HepG2 (cell line): ENCODE results near the gene HTRA3. TPM values are rescaled to one million over a fixed set of nuclear protein-coding genes. Genes with fewer than 3 reads are reported as not detected.

Source experiments
- ATAC-seq: fragments of 200-7000 bp; cut with Tn5 transposase; 3 replicates; pipeline ENCODE4 v1.9.1; 2020; ENCODE audit warnings: mild to moderate bottlenecking, moderate library complexity
- BruUV-seq: library from RNA; stranded (reverse); fragments of 400-500 nt; replicated peaks from 2 replicates; lab custom pipeline; 2021; lab: Mats Ljungman, UMichigan
- CTCF ChIA-PET: fragments of 300-600 bp; formaldehyde crosslinking; extraction: SDS; loops from one replicate; lab custom pipeline; 2021; ENCODE audit warnings: low total read pairs, inconsistent platforms, low intra/inter-chr PET ratio; lab: Yijun Ruan, JAX
- POLR2A ChIA-PET: fragments of 350-600 bp; sonication (Branson Sonifier 250); formaldehyde crosslinking; loops from one replicate; lab custom pipeline; 2020; ENCODE audit warnings: antibody characterized with exemption, inconsistent platforms; lab: Yijun Ruan, JAX
- DNase-seq: peaks from one replicate; pipeline ENCODE4 v3.0.0-alpha.2; 2015; ENCODE audit warnings: low spot score
- FAIRE-seq: peaks from 3 replicates; lab custom pipeline; 2011; peaks lifted over from hg19 to GRCh38; lab: Jason Lieb, UNC
- H2AFZ ChIP-seq: one replicate; pipeline ENCODE4 v1.6.1; 2011; ENCODE audit warnings: low read length, inconsistent platforms
- H3K27ac ChIP-seq: fragments of 300-600 bp; 3 replicates; pipeline ENCODE4 v1.8.0; 2011; ENCODE audit warnings: mixed run types, mild to moderate bottlenecking, mixed read lengths, low read length, inconsistent platforms; ENCODE audit not compliant: insufficient read depth; ENCODE audit errors: extremely low read length
- H3K27me3 ChIP-seq, 2 experiments: fragments of 200-600 bp in 1 of 2; 2 replicates in 1 of 2; 3 replicates in 1 of 2; pipeline versions ENCODE4 v1.6.0 to v1.8.0; 2011; ENCODE audit warnings: low read length in 2 of 2, mild to moderate bottlenecking in 2 of 2, moderate library complexity in 2 of 2, inconsistent platforms in 1 of 2; ENCODE audit not compliant: insufficient read depth in 2 of 2, control insufficient read depth in 1 of 2
- H3K36me3 ChIP-seq, 2 experiments: fragments of 200-600 bp in 1 of 2; replicated peaks in 1 of 2; 2 replicates in 1 of 2; 3 replicates in 1 of 2; pipeline versions ENCODE4 v1.5.1 to v1.8.0; 2011; ENCODE audit warnings: low read length in 2 of 2, inconsistent platforms in 1 of 2; ENCODE audit not compliant: insufficient read depth in 2 of 2, control insufficient read depth in 1 of 2
- H3K4me1 ChIP-seq: 2 replicates; pipeline ENCODE4 v1.5.1; 2012; ENCODE audit warnings: low read length, inconsistent platforms; ENCODE audit not compliant: insufficient read depth
- H3K4me2 ChIP-seq: 2 replicates; pipeline ENCODE4 v1.6.0; 2011; ENCODE audit warnings: low read depth, low read length, inconsistent platforms
- H3K4me3 ChIP-seq, 3 experiments: fragments of 200-600 bp in 1 of 3; sonication (generic), shearing (Covaris generic) in 1 of 3; replicated peaks in 1 of 3; 2 replicates each; pipeline ENCODE4 v1.5.1; 2011 to 2016; ENCODE audit warnings: low read length in 3 of 3, inconsistent platforms in 2 of 3, low read depth in 2 of 3, mild to moderate bottlenecking in 2 of 3, control low read depth in 1 of 3, mixed read lengths in 1 of 3; ENCODE audit not compliant: insufficient read depth in 1 of 3
- H3K79me2 ChIP-seq: one replicate; pipeline ENCODE4 v1.6.1; 2011; ENCODE audit warnings: low read length, inconsistent platforms; ENCODE audit not compliant: insufficient read depth
- H3K9ac ChIP-seq: 2 replicates; pipeline ENCODE4 v1.6.0; 2011; ENCODE audit warnings: mild to moderate bottlenecking, low read depth, low read length, inconsistent platforms; ENCODE audit not compliant: insufficient read depth
- H3K9me3 ChIP-seq: 2 replicates; pipeline ENCODE4 v1.5.1; 2012; ENCODE audit warnings: mild to moderate bottlenecking, low read length
- H4K20me1 ChIP-seq: 2 replicates; pipeline ENCODE4 v1.6.0; 2011; ENCODE audit warnings: inconsistent platforms, mild to moderate bottlenecking, low read length, moderate library complexity; ENCODE audit not compliant: insufficient read depth
- ATF1 ChIP-seq: IDR thresholded peaks from 2 replicates; pipeline ENCODE4 v1.6.1; 2016; ENCODE audit warnings: mild to moderate bottlenecking, control low read depth
- HHEX ChIP-seq: IDR thresholded peaks from 2 replicates; pipeline ENCODE4 v1.6.1; 2016; ENCODE audit warnings: control low read depth
- MZF1 ChIP-seq: sonication (generic); formaldehyde crosslinking; IDR thresholded peaks from 2 replicates; pipeline ENCODE4 v1.8.1; 2023; ENCODE audit warnings: mild to moderate bottlenecking, missing genetic modification reagents, borderline replicate concordance
- NR0B2 ChIP-seq: sonication (generic); formaldehyde crosslinking; IDR thresholded peaks from 2 replicates; pipeline ENCODE4 v1.4.0; 2020; ENCODE audit warnings: mild to moderate bottlenecking, missing genetic modification reagents
- RERE ChIP-seq: IDR thresholded peaks from 2 replicates; pipeline ENCODE4 v1.6.1; 2016; ENCODE audit warnings: low read depth, missing genetic modification reagents, missing compliant biosample characterization
- SAFB2 ChIP-seq: sonication (generic); formaldehyde crosslinking; IDR thresholded peaks from 2 replicates; pipeline ENCODE4 v1.5.1; 2020; ENCODE audit warnings: missing genetic modification reagents, low read depth, mild to moderate bottlenecking, borderline replicate concordance
- SMC3 ChIP-seq: IDR thresholded peaks from 2 replicates; pipeline ENCODE4 v1.6.1; 2011; ENCODE audit warnings: low read length, improper control_type of control experiment
- SYNCRIP ChIP-seq: fragments of 200-400 bp; formaldehyde crosslinking; IDR thresholded peaks from 2 replicates; pipeline ENCODE4 v1.6.1; 2018; ENCODE audit warnings: mild to moderate bottlenecking, low read depth, low read length; ENCODE audit not compliant: insufficient read depth
- TP53 ChIP-seq: sonication (generic); formaldehyde crosslinking; conservative IDR thresholded peaks from 2 replicates; pipeline ENCODE4 v1.4.0; 2020; ENCODE audit warnings: missing genetic modification reagents
- ZFX ChIP-seq: sonication (generic); formaldehyde crosslinking; IDR thresholded peaks from 2 replicates; pipeline ENCODE4 v1.4.0; 2020; ENCODE audit warnings: mild to moderate bottlenecking, low read depth, missing genetic modification reagents, moderate library complexity
- ZNF225 ChIP-seq: sonication (generic); formaldehyde crosslinking; IDR thresholded peaks from 2 replicates; pipeline ENCODE4 v1.4.0; 2020; ENCODE audit warnings: mild to moderate bottlenecking, missing genetic modification reagents
- ZNF33A ChIP-seq: sonication (generic); formaldehyde crosslinking; IDR thresholded peaks from 2 replicates; pipeline ENCODE4 v1.5.1; 2020; ENCODE audit warnings: missing genetic modification reagents, mild to moderate bottlenecking, moderate library complexity, borderline replicate concordance
- ZNF343 ChIP-seq: sonication (generic); formaldehyde crosslinking; IDR thresholded peaks from 2 replicates; pipeline ENCODE4 v1.4.0; 2020; ENCODE audit warnings: mild to moderate bottlenecking, missing genetic modification reagents
- WGBS: methylation state at CpG from one replicate; pipeline ENCODE4 v1.1.6; 2017; ENCODE audit warnings: low lambda C conversion rate; 5-methylcytosine and 5-hydroxymethylcytosine counted together
- in situ Hi-C: cut with HindIII; loops from 2 replicates; pipeline ENCODE4 v1.10.0; 2017; ENCODE audit warnings: low pct_unique_long_range_greater_than_20kb; ENCODE audit not compliant: extremely low pct_ligation_motif_present
- intact Hi-C: fragments of 100-400 bp; cut with micrococcal nuclease; formaldehyde crosslinking; loops from one replicate; pipeline ENCODE4 v1.10.0; 2022; ENCODE audit not compliant: unreplicated experiment
- polyA plus RNA-seq, 8 experiments: library from polyadenylated mRNA; depleted of rRNA in 3 of 8; stranded (reverse) in 7 of 8; unstranded in 1 of 8; fragments of >200 nt; fragmentation: Illumina TruSeq in 4 of 8; extraction: Trizol in 4 of 8; gene quantifications; 2 replicates each; pipeline versions ENCODE4 v1.2.1 to v1.2.3, GENCODE V29; 2011 to 2016; ENCODE audit warnings: low read depth in 4 of 8, missing spikeins in 1 of 8, mixed read lengths in 1 of 8; ENCODE audit not compliant: insufficient read depth in 1 of 8
- total RNA-seq, 5 experiments: library from RNA; depleted of rRNA; stranded (reverse); fragments of >200 nt; fragmentation: Illumina TruSeq; extraction: Trizol; gene quantifications; 2 replicates each; pipeline ENCODE4 v1.2.3, GENCODE V29; 2016; ENCODE audit warnings: low read depth in 1 of 5

HTRA3 gene
- total and polyA plus RNA-seq, 2 of the 13 experiments (the other 11 are each of a cell fraction or from before 2014, with no cell fraction given): 0.17 TPM; not detected in 1

- no peak overlapping the region for H3K27ac ChIP-seq
- H3K4me1 ChIP-seq: peaks cover 17% of the 10 kb centered on the region
- H3K79me2 ChIP-seq: no peaks in the 10 kb centered on the region
- in situ Hi-C loops (no loop called here), intact Hi-C loops (no loop called here)
- FAIRE-seq (no peak), ATAC-seq (no peak), DNase-seq (no peak)
- no peak overlapping the region for H3K4me2 ChIP-seq
- no peak for TF ChIP-seq ZNF33A
- TF ChIP-seq TP53 (CRISPR knock-in tag): no peak
- ChIA-PET CTCF (no interaction called here), POLR2A (no interaction called here)
- H3K27me3 ChIP-seq: peaks cover 1 to 57% of the 10 kb centered on the region in 2 experiments; a peak in 4 of 5 replicates
- WGBS: 0% methylated on average over 3 of the region's 3 CpGs
- H3K4me3 ChIP-seq: no peak overlapping the region
- no peaks in the 10 kb centered on the region for H3K9me3 ChIP-seq
- BruUV-seq: no TSS peak
- no peaks in the 10 kb centered on the region for H3K36me3 ChIP-seq
- no peaks in the 10 kb centered on the region for H4K20me1 ChIP-seq
- no peak overlapping the region for H3K9ac ChIP-seq
- no peak overlapping the region for H2AFZ ChIP-seq
These were observed 42.5 kb downstream of the HTRA3 start for GRCh38 chr4:8312069-8312445.

DNA sequence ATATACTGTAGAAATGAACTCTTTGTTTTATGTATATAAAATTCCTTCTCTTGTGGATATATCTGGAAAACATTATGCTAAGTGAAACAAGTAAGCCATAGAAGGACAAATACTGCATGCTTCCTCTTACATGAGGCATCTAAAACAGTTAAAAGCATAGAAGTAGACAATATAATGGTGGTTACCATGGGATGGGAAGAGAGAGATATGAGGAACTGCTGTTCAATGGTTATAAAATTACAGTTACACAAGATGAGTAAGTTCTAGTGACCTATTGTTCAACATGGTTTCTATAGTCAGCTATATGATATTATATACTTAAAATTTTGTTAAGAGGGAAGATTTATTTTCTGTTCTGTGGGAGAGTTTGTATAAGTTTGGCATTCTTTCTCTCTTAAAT is 43.4 kb downstream of the HTRA3 start:
- no peaks in the 10 kb centered on the region for H4K20me1 ChIP-seq
- no peak for ATAC-seq
- no peaks in the 10 kb centered on the region for H3K9me3 ChIP-seq
- no peaks in the 10 kb centered on the region for H3K79me2 ChIP-seq
- H3K27ac ChIP-seq: no peak overlapping the region
- FAIRE-seq: no peak
- H3K9ac ChIP-seq: no peak overlapping the region
- CTCF ChIA-PET: no interaction called here
- H3K27me3 ChIP-seq: peaks cover 1 to 57% of the 10 kb centered on the region in 2 experiments; a peak in 4 of 5 replicates
- H3K4me3 ChIP-seq: no peak overlapping the region
- intact Hi-C loops: no loop called here
- DNase-seq: no peak
- H2AFZ ChIP-seq: no peak overlapping the region
- BruUV-seq: no TSS peak
- in situ Hi-C loops: no loop called here
- no peaks in the 10 kb centered on the region for H3K36me3 ChIP-seq
- no peak overlapping the region for H3K4me2 ChIP-seq
- peaks cover 17% of the 10 kb centered on the region for H3K4me1 ChIP-seq
- POLR2A ChIA-PET: no interaction called here
- TF ChIP-seq SMC3: no peak
- no peak for TF ChIP-seq RERE (CRISPR knock-in tag)
- no peak for TF ChIP-seq SYNCRIP
- TF ChIP-seq HHEX: no peak
- no peak for TF ChIP-seq NR0B2 (CRISPR knock-in tag)
- TF ChIP-seq SAFB2 (CRISPR knock-in tag): no peak
- no peak for TF ChIP-seq ZNF343 (CRISPR knock-in tag)
- no peak for TF ChIP-seq ATF1 (CRISPR knock-in tag)
- no peak for TF ChIP-seq ZNF225 (CRISPR knock-in tag)
- no peak for TF ChIP-seq MZF1 (CRISPR knock-in tag)
- no peak for TF ChIP-seq ZFX
